GM12872 (cell line): ENCODE measurements around the gene TMEM201.

Source experiments
- TF ChIP-seq, protein P1 (sequence below): IDR thresholded peaks from 3 replicates; pipeline ENCODE4 v1.5.1; 2011; ENCODE audit warnings: low read depth, mild to moderate bottlenecking, low read length, moderate library complexity; ENCODE audit not compliant: insufficient read depth

Gene TMEM201

DNA sequence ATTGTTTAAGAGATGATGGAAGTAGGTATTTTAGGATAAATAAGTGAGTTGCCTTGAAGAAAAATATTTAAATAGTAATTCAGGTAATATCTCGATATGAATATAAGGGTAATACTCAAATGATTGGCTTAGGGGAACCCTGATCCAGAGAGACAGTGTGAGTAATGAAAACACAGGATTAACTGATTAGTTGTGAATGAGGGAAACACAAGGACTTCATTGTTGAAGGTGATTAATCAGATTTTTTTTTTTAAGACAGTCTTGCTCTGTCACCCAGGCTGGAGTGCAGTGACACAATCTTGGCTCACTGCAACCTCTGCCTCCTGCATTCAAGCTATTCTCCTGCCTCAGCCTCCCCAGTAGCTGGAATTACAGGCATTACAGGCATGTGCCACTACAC lies 36.7 kb upstream of the TMEM201 start:
- TF ChIP-seq, protein P1, sequence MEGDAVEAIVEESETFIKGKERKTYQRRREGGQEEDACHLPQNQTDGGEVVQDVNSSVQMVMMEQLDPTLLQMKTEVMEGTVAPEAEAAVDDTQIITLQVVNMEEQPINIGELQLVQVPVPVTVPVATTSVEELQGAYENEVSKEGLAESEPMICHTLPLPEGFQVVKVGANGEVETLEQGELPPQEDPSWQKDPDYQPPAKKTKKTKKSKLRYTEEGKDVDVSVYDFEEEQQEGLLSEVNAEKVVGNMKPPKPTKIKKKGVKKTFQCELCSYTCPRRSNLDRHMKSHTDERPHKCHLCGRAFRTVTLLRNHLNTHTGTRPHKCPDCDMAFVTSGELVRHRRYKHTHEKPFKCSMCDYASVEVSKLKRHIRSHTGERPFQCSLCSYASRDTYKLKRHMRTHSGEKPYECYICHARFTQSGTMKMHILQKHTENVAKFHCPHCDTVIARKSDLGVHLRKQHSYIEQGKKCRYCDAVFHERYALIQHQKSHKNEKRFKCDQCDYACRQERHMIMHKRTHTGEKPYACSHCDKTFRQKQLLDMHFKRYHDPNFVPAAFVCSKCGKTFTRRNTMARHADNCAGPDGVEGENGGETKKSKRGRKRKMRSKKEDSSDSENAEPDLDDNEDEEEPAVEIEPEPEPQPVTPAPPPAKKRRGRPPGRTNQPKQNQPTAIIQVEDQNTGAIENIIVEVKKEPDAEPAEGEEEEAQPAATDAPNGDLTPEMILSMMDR = no peak

DNA sequence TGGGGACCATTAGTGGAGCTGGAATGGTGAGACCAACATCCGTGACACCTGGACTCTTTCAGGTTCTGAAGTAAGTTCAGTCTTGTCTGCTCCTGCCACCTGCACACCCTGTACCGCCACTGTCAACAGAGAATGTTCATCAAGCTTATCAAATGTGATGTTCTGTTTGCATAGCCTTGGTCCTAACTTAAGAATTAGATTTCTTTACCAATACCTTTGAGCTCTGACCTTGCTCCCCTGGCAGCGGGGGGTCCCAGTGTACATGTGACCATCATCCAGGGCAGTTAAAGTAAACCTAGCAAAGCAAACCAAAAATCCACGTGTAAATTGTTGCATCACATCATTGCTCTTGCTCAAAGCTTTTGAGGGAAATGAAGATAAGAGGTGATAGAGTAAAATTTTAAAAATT lies 35.0 kb upstream of the TMEM201 start:
- TF ChIP-seq, protein P1 = no peak

DNA sequence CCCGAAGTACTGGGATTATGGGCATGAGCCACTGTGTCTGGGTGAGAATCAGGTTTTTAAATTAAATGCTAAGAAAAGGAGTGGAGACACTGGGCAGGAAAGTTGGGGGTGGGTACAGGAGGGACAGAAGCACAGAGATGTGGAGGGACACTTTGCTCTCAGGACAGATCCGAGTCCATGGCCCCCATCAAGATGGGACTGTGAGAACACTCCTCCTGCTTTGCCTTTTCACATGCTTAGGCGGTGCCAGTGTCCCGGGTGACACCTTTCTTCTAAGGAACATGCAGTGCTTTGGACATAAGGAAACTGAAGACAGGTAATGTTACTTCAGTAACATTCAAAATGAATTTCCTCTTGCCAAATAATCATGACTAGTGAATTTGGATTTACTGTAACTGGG lies 32.8 kb upstream of the TMEM201 start:
- TF ChIP-seq, protein P1 = no peak

DNA sequence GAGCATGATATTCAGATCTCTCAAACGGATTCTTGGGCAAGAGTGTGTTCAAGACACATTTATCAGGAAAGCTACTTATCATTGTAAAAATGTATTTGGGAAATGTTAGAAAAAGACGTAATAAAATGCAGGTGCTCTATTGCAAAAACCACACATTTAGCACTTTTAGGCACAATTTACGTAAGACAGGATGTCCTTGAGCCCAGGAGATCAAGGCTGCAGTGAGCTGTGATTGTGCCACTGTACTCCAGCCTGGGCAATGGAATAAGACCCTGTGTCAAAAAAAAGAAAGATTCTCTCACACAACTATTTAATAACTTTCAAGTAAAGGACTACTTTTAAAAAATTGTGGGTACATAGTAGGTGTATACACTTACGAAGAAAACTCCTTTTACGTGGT lies 31.1 kb upstream of the TMEM201 start:
- TF ChIP-seq, protein P1 = no peak

DNA sequence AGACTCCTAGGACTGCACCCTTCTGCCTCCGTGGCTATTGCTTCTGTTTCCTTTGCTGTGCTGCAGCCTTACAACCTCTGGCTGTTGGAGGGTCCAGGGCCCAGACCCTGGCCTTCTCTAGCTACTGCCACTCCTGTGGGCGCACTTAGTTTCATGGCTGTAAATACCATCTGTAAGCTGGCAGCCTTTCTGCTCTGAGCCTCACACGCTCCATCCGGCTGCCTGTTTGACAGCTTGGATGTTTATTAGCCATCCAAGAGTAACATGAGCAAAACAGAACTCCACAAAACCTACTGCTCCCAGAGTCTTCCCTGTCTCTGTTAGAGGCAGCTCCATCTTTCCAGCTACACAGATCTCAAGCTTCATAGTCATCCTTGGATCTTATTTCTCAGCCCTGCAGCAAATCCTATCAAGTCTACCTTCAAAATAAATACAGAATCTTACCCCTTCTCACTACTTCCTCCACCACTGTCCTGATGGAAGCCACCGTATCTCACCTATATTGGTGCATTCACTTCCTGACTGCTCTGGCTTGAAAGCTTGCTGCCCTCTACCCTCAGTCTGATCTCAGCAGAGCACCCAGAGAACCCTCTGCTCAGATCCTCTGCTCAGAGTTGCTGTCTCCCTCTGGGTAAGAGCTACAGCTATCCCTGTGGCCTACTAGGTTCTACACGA lies 30.3 kb upstream of the TMEM201 start:
- TF ChIP-seq, protein P1 = no peak

DNA sequence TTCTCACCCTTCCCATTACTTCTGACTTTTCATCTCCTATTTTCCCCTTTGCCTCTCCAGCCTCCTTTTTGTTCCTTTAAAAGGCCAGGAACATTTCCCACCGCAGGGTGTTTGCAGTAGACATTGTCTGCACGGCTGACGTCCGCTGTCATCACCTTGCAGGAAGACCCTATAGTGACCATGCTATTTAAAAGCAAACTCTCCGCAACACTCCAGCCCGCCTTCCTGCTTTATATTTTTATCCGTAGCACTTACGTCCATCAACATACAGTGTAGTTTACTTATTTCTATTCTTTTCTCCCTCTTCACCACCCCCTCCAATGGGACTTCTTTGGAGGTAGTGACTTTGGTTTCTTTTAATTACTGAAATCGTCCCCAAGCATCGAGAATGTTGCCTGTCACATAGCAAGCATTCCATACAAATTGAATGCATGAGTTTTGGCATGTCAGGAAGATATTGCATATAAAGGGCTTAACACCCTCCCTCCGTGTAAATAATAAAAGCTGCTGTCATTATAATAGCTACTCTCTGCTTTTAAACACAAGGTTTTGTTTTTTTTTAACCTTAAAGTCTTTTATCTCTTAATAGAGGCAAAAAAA lies 29.7 kb upstream of the TMEM201 start:
- TF ChIP-seq, protein P1 = no peak

DNA sequence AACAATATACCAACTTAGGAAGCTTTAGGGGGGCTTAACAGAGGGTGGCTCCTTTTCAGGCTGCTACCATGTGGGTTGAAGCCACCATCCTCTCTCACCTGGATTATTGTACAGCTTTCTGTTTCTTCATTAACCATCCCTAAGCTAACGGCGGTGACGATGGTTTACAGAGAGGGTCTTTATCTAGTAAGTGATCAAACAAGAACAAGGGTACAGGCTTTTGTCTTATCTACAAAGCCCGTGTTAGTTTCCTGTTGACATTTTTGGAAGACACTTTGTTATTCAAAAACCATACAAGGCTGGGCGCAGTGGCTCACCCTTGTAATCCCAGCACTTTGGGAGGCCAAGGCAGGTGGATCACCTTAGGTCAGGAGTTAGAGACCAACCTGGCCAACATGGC lies 29.0 kb upstream of the TMEM201 start:
- TF ChIP-seq, protein P1 = no peak
